GM10266 (cell line): ENCODE measurements around the gene TEPSIN.

Source experiments
- DNase-seq: peaks from one replicate; pipeline ENCODE4 v3.0.0; 2012; ENCODE audit errors: extremely low spot score
- CTCF ChIP-seq: IDR thresholded peaks from 2 replicates; pipeline ENCODE4 v1.5.1; 2012; ENCODE audit warnings: mild to moderate bottlenecking, low read depth; ENCODE audit not compliant: control insufficient read depth, insufficient read depth; ENCODE audit errors: missing control alignments

The TEPSIN gene

DNA sequence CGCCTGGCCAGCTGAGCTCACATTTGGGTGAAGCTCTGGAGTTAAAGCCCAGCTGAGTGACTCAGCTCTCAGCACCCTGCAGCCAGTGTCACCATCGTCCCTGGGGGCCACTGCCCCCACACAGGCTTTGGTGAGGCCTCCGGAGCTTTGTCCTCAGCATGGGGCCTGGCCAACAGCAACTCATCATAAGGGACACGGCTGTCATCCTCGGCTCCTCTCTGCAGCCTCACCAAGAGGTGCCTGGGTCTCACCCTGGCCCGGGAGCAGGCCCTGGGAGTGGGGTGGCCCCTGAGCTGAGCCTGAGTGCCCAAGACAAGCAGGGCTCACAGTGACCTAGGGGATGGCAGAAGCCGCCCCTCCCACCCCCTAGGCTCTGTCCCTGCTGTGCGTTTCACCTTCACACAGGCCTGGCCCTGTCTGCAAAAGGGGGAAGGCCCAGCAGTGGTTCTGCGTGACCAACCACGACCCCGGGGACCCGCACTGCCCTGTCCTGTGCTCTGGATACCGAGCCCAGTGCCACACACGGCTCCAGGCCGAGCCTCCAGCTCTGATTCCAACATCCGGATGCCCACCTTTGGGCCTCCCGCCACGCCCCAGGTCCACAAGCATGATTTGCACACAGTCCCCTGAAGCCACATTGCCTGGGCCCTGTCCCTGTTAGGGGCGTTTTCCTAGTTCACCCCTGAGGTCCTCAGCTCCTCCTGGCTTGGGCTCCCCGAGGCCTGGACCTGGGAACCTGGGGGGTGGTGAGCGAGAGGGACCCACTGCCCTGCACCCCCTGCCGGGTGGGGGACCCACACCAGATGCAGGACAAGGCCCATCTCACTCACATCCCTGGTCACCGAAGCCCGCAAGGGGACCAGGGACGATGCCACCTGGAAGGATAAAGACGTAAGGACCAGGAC lies 51.0 kb downstream of the TEPSIN start:
- DNase-seq = no peak
- no peak for TF ChIP-seq CTCF

DNA sequence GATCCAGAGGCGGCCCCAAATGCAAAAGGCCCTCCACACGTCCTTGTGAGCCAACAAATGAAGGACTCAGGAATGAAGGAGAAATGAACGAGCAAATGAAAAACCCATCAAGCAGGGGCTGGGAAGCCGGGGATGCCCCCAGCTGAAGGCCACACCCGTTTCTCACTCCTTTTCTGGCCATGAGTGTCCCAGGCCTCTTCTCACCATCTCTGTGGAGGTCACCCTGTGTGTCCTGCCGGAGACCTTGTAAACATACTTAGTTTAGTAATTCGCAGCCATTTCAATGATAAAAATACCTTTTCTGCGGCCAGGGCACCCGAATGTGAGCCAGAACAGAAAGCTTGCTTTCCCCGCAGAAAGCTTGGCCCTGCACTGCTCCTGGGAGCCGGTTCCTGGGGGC lies 51.7 kb downstream of the TEPSIN start:
- no peak for DNase-seq
- no peak for TF ChIP-seq CTCF

GRCh38 chr17:81186203-81186602 lies 52.7 kb downstream of the TEPSIN start:
- no peak for TF ChIP-seq CTCF

DNA sequence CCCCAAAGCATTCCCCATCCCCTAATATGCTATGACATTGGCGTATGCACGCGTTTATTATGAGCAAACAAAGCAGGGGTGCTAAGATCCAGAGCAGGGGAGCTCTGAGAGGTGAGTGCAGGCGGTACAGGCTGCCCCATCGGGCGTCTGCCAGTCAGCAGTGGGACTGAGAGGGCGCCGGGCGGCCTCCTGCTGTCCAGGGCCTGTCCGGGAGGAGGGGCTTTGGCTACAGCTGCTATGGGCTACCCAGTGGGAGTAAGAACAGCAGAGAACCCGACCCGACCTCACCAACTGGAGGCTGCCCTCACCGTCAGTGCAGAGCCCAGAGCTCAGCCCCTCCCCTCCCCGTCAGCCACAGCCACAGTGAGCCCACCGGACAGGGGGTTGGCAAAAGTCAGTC lies 54.3 kb downstream of the TEPSIN start:
- TF ChIP-seq CTCF = no peak
- DNase-seq = no peak

More at GRCh38 chr17:81186203-81186602, 52.7 kb downstream of the TEPSIN start:
- no peak for DNase-seq

DNA sequence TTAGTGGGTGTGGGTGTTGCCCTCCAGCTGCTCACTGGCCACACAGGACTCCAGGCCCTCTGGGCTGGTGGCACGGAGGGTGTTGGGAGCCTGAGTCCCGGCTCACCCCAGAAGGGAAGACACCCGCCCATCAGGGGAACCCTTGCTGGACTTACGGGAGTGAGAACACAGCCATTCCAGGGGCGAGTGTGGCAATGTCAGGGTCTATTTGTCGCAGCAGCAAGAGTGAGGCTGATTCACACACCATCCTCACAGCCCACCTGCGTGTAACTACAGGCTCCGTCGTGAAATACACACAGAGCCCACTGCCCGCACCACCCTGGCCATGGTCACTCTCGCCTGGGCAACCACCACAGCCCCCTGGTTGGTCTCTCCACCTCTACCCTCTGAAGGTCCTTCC lies 55.0 kb downstream of the TEPSIN start:
- no peak for DNase-seq
- no peak for TF ChIP-seq CTCF

DNA sequence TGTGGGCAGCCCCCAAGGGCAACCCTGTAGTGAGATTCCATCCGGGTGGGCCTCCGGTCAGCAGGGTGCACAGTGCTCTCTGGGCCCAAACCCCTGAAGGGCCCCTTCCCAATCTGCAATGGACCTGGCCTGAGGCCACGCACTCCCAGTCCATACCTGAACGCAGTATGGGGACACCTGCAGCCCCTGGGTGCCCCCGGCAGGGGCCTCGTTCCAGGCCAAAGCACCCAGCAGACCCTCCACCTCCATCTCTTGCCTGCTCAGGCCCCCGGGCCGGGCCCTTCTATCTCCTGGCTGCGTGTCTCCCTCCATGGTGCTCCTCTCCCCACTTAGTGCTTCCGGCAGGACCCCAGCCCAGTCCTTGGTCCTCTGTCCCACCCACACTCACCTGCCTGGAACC lies 55.5 kb downstream of the TEPSIN start:
- no peak for TF ChIP-seq CTCF

DNA sequence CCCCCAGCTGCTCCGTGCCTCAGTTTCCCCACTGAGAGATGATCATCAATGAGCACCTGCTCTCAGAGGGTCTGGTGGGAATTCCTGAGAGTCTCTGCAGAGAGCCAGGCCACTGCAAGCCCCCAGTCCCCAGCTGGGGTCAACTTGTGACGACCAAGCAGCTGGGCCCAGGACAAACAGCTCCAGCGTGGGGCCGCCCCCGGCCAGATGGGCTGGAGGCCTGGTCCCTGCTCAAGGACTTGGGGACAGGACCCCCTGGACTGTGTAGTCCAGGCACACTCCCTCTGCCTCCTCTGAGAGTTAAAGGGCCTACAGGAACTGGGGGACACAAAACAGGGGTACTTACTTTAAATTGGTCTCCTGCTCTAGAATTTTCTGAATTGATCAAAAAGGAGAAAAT lies 56.3 kb downstream of the TEPSIN start:
- DNase-seq = no peak
- TF ChIP-seq CTCF = no peak

More for the DNA sequence above, 55.5 kb downstream of the TEPSIN start:
- no peak for DNase-seq
